ENCODE data around the gene GRIFIN. TPM values are rescaled to one million over a fixed set of nuclear protein-coding genes. Genes with fewer than 3 reads are reported as not detected.

GRIFIN gene
- total RNA-seq, 2 experiments from 2014 or later: not detected

- no peak for TF ChIP-seq CTCF (IDR thresholded peaks at IDR 0.05)
- Mint-ChIP-seq H3K27ac (no peak overlapping the region), H3K4me1 (ENCODE audit: low read depth) (peaks cover 51% of the 10 kb centered on the region), H3K9me3 (no peaks in the 10 kb centered on the region), H3K36me3 (ENCODE audit: low read depth) (no peaks in the 10 kb centered on the region), H3K4me3 (no peak overlapping the region), H3K27me3 (no peaks in the 10 kb centered on the region)
- DNase-seq (no peak), ATAC-seq (no peak)
- ChIA-PET CTCF (interaction anchor here (0.6 to 1.7 kb wide), 2 partner anchors 44 to 202 kb away, joined by 3 to 8 read pairs; no protein-coding TSS in a partner anchor), POLR2A (interaction anchor here (1.6 to 6.2 kb wide), 2 partner anchors 10 to 15 kb away, joined by 7 to 60 read pairs; partner anchors contain the start of gene LFNG)
- intact Hi-C loops (cut with micrococcal nuclease): no loop called here
These were observed 31.2 kb upstream of the GRIFIN start for GRCh38 chr7:2507208-2507916.

GRCh38 chr7:2505401-2505800 lies 29.2 kb upstream of the GRIFIN start:
- H3K27ac Mint-ChIP-seq: no peak overlapping the region
- intact Hi-C loops (cut with micrococcal nuclease): no loop called here
- peaks cover 37% of the 10 kb centered on the region for H3K4me1 Mint-ChIP-seq (ENCODE audit: low read depth)
- H3K27me3 Mint-ChIP-seq: no peaks in the 10 kb centered on the region
- DNase-seq: no peak
- no peaks in the 10 kb centered on the region for H3K9me3 Mint-ChIP-seq
- ChIA-PET CTCF (no interaction called here), POLR2A (no interaction called here)
- no peaks in the 10 kb centered on the region for H3K36me3 Mint-ChIP-seq (ENCODE audit: low read depth)
- H3K4me3 Mint-ChIP-seq: no peak overlapping the region
- no peak for ATAC-seq
- TF ChIP-seq CTCF (IDR thresholded peaks at IDR 0.05): no peak

GRCh38 chr7:2504889-2505375 lies 28.7 kb upstream of the GRIFIN start:
- POLR2A ChIA-PET: interaction anchor here (0.6 kb wide), 1 partner anchor 32 kb away, joined by 3 read pairs; no protein-coding TSS in a partner anchor
- no peak for TF ChIP-seq CTCF (IDR thresholded peaks at IDR 0.05)

GRCh38 chr7:2504128-2504888 lies 28.1 kb upstream of the GRIFIN start:
- CTCF ChIA-PET: interaction anchor here (1.4 kb wide), 1 partner anchor 205 kb away, joined by 4 read pairs; no protein-coding TSS in a partner anchor
- no peaks in the 10 kb centered on the region for H3K9me3 Mint-ChIP-seq
- ATAC-seq: no peak
- intact Hi-C loops (cut with micrococcal nuclease): no loop called here
- no peak overlapping the region for H3K4me3 Mint-ChIP-seq
- no peaks in the 10 kb centered on the region for H3K36me3 Mint-ChIP-seq (ENCODE audit: low read depth)
- no peaks in the 10 kb centered on the region for H3K27me3 Mint-ChIP-seq
- H3K4me1 Mint-ChIP-seq (ENCODE audit: low read depth): peaks cover 27% of the 10 kb centered on the region
- no peak overlapping the region for H3K27ac Mint-ChIP-seq
- TF ChIP-seq CTCF (IDR thresholded peaks at IDR 0.05): no peak
- no peak for DNase-seq
- POLR2A ChIA-PET: interaction anchor here (0.6 to 0.7 kb wide), 2 partner anchors 18 to 31 kb away, joined by 3 read pairs; no protein-coding TSS in a partner anchor

More at GRCh38 chr7:2504889-2505375, 28.7 kb upstream of the GRIFIN start:
- Mint-ChIP-seq H3K9me3 (no peaks in the 10 kb centered on the region), H3K4me1 (ENCODE audit: low read depth) (peaks cover 33% of the 10 kb centered on the region), H3K36me3 (ENCODE audit: low read depth) (no peaks in the 10 kb centered on the region), H3K4me3 (no peak overlapping the region), H3K27ac (no peak overlapping the region), H3K27me3 (no peaks in the 10 kb centered on the region)
- CTCF ChIA-PET: no interaction called here
- intact Hi-C loops (cut with micrococcal nuclease): no loop called here
- ATAC-seq: no peak
- no peak for DNase-seq

Data from activated CD8-positive, alpha-beta T cell treated with anti-CD3 and anti-CD28 coated beads for 36 hours (primary cell).